Adrenal gland (tissue), 5 donors: ENCODE measurements around the gene C1orf146.

ENCODE experiments used
- POLR2A ChIP-seq, 2 donors: fragments of 450-650 bp; IDR thresholded peaks; one replicate each; pipeline ENCODE4 v1.6.1; 2017; ENCODE audit warnings: antibody characterized with exemption in 2 of 2, mild to moderate bottlenecking in 2 of 2, moderate library complexity in 1 of 2
- TF ChIP-seq, protein P1 (sequence below), 6 experiments: fragments of 450-650 bp in 4 of 6; fragments of 200-600 bp in 2 of 6; sonication (generic) in 1 of 6; IDR thresholded peaks; 1 replicate in 5 of 6; 2 replicates in 1 of 6; pipeline versions ENCODE4 v1.5.1 to v1.8.0; 2016 to 2021; ENCODE audit warnings: antibody characterized with exemption in 6 of 6, mild to moderate bottlenecking in 2 of 6, moderate library complexity in 1 of 6
- donor health status: DM: no; HTN: no; CAD: no.

DNA sequence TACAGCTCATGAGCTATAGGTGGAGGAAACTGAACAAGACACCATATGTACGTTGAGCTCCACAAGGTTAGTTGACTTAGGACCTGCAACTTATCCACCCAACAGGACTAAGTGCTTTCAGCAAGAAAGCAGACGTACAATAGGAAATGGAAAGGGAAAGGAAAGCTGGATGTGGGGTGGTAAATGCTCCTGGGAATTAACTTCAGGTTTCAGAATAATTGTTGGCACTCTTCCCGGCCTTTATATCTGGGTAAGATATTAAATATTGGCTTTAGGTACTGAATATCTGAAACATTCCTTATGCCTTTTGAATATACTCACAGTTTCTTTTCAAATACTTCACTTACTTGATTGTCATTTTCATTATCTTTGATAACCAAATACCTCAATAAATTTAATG, 44.8 kb downstream of the C1orf146 start:
- TF ChIP-seq, protein P1, sequence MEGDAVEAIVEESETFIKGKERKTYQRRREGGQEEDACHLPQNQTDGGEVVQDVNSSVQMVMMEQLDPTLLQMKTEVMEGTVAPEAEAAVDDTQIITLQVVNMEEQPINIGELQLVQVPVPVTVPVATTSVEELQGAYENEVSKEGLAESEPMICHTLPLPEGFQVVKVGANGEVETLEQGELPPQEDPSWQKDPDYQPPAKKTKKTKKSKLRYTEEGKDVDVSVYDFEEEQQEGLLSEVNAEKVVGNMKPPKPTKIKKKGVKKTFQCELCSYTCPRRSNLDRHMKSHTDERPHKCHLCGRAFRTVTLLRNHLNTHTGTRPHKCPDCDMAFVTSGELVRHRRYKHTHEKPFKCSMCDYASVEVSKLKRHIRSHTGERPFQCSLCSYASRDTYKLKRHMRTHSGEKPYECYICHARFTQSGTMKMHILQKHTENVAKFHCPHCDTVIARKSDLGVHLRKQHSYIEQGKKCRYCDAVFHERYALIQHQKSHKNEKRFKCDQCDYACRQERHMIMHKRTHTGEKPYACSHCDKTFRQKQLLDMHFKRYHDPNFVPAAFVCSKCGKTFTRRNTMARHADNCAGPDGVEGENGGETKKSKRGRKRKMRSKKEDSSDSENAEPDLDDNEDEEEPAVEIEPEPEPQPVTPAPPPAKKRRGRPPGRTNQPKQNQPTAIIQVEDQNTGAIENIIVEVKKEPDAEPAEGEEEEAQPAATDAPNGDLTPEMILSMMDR (IDR thresholded peaks at IDR 0.05), result no peak
- no peak for TF ChIP-seq POLR2A (IDR thresholded peaks at IDR 0.05)
